ENCODE data around the gene PRC1.

GRCh38 chr15:90960298-90961091 is 33.8 kb downstream of the PRC1 start:
- TF ChIP-seq, protein P1, sequence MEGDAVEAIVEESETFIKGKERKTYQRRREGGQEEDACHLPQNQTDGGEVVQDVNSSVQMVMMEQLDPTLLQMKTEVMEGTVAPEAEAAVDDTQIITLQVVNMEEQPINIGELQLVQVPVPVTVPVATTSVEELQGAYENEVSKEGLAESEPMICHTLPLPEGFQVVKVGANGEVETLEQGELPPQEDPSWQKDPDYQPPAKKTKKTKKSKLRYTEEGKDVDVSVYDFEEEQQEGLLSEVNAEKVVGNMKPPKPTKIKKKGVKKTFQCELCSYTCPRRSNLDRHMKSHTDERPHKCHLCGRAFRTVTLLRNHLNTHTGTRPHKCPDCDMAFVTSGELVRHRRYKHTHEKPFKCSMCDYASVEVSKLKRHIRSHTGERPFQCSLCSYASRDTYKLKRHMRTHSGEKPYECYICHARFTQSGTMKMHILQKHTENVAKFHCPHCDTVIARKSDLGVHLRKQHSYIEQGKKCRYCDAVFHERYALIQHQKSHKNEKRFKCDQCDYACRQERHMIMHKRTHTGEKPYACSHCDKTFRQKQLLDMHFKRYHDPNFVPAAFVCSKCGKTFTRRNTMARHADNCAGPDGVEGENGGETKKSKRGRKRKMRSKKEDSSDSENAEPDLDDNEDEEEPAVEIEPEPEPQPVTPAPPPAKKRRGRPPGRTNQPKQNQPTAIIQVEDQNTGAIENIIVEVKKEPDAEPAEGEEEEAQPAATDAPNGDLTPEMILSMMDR (conservative IDR thresholded peaks at IDR 0.05 in 1 of 2, IDR thresholded peaks at IDR 0.05 in 1 of 2; ENCODE audit: extremely low read depth in 1 of 2, insufficient read depth in 1 of 2, low read depth in 1 of 2, low read length in 2 of 2): no peak
- TF ChIP-seq EZH2 (IDR thresholded peaks at IDR 0.05; ENCODE audit: borderline replicate concordance, low read length): no peak
